HG02610 (cell line): Measurements from ENCODE around the gene POLR3E.
A peak's percentile ranks its signal among the peaks of the same experiment; 100 is the strongest.
"Not testable (repeated sequence)": the region's sequence is repeated elsewhere in the genome, so short reads cannot be mapped to it uniquely, and the experiment has no call there.

Experiments used
- ATAC-seq: cut with Tn5 transposase; IDR thresholded peaks from one replicate; pipeline ENCODE4 v1.9.1; 2021; ENCODE audit warnings: mild to moderate bottlenecking, moderate library complexity; ENCODE audit not compliant: unreplicated experiment

Gene POLR3E

DNA sequence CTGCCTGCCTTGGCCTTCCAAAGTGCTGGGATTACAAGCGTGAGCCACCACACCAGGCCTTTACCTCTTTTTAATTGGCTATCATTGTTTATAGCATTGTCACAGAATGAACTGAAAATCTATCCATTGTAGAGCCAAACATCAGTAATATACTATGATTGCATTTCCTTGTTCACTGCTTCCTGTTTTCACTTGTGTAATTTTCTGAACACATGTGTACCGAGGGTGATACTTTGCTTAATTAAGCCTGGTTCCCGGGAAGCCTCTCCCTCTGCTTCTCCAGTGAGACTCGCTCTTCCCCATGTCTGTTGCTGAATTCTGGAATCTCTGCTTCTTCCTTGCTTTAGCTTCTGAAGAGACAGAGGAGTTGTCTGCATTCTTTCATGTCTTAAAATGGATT lies 33.1 kb downstream of the POLR3E start:
- ATAC-seq, result no peak

DNA sequence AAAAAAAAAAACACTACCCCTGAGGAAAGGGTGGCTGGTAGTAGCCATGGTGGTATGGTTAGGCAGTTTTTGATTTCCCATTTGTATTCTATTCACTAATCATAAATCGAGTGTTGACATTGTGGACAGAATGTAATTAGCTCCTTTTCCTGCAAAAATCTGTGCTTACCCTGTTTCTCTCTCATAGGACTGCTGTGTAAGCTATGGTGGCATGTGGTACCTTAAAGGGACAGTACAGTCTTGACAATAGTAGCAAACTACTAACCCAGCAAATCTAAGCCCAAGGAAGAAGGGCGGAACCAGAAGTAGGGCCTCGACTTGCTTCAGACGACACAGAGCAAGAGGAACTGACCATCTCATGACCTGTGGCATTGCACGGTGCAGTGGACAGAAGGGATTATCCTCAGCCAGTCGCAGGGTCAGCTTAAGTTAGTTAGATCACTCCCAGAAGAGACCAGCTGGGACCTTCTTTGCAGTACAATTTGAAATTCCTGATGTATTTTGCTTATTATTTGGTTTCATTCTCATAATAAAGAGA lies 36.3 kb downstream of the POLR3E start:
- no peak for ATAC-seq

DNA sequence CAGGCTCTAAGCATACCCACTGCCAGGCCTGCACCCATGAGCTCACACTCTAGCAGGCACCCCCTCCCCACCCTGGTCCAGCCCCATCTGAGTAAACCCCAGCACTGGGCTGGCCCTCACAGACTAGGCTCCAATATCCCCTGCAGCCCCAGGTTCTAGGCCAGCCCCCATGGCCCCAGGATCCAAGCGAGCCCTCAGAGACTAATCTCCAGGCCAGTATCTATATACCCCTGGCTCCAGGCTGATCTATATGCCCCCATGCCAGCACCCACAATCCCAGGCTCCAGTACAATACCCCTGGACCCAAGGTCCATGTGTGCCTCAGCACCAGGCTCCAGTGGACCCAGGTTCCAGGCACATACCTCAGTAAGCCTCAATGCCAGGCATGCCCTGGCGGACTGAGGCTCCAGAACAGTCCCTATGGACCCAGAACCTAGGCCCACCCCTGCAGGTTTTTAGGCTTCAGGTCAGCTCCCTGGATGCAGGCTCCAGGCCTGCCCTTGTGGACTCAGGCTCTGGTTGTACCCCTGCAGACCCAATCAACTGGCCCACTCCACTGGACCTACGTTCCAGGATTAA lies 38.5 kb downstream of the POLR3E start:
- no peak for ATAC-seq

DNA sequence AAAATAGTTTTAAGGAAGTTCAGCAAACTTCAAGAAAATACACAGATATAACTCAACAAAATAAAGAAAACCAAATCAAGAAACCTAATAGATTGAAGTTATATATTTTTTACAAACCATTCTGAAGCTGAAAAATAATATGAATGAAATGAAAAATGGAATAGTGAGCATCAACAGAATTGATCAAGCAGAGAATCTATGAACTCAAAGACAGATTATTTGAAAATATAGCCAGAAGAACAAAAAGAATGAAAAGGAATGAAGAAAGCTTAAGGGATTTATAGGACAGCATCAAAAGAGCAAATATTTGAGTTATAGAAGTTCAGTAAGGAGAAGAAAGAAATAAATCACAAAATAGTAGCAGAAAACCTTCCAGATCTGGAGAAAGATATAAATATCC lies 39.4 kb downstream of the POLR3E start:
- no peak for ATAC-seq

DNA sequence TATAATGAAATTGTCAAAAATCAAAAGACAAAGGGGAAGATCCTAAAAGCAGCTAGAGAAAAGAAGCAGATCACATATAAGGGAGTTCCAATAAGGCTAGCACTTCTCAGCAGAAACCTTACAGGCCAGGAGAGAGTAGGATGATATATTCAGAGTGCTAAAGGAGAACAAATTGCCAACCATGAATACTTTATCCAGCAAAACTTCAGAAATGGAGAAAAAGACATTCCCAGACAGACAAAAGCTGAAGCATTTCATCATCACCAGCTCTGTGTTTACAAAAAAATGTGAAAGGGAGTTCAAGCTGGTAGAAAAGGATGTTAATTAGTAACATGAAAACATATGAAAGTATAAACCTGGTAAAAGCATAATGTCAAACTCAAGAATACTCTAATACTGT lies 39.8 kb downstream of the POLR3E start:
- no peak for ATAC-seq

DNA sequence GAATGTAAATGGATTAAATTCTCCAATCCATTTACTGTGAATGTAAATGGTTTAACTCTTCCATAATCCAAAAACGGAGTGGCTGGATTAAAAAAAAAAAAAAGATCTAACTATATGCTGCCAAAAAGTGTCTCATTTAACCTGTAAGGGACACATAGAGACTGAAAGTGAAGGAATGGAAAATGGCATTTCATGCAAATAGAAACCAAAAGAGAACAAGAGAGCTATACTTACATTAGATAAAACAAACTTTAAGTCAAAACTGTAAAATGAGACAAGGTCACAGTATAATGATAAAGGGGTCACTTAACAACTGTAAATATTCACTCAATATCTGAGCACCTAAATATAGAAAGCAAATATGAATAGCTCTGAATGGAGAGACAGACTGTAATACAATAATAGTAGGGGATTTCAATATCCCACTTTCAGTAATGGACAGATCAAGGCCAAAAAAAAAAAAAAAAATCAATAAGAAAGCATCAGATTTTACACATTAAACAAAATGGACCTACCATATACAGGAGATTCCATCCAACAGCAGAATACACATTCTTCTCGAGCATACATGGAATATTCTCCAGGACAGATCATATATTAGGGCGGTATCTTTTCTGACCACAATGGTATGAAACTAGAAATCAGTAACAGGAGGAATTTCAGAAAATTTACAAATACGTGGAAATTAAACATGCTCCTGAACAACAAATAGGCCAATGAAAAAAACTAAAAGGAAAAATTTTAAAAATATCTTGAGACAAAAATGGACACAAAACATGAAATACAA lies 40.8 kb downstream of the POLR3E start:
- ATAC-seq, result no peak

DNA sequence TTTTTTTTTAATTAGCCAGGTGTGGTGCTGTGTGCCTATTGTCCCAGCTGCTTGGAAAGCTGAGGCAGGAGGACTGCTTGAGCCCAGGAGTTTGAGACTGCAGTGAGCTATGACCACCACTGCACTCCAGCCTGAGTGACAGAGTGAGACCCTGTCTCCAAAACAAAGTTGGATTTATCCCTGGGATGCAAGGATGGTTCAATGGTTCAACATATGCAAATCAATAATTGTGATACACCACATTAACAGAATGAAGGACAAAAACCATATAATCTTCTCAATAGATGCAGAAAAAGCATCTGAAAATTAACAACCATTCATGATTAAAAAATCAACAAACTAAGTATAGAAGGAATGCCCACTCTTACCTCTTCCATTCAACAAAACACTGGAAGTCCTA lies 43.7 kb downstream of the POLR3E start:
- no peak for ATAC-seq

DNA sequence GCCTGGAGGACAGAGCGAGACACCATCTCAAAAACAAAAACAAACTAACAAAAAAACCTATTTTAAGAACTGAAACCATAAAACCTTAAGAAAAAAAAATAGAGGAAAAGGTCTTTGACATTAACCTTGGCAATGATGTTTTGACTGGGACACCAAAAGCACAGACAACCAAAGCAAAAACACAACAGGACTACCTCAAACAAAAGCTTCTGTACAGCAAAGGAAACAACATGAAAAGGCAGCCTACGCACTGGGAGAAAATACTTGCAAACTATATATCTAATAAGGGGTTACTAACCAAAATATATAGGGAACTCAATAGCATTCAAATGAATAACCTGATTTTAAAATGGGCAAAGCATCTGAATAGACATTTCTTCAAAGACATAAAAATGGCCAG lies 44.9 kb downstream of the POLR3E start:
- no peak for ATAC-seq

DNA sequence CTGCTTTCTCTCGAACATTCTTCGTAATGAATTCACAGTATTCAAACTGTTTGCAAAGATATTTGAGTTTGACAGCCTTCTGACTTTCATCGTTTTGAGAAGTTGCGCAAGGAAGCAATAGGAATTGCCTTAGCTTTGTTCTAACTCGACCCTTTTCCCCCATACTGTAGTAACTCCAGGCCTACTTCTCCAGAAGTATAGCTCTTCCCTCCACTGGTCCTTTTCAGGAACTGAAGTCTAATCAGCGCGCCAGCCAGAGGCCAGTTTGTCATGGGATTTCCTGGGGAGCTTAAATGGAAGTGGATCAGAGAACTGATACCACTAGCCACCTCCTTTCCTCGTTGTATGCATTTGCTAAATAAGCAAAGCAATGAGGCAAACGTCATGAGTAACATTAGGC lies 49.3 kb downstream of the POLR3E start:
- ATAC-seq, result no peak

DNA sequence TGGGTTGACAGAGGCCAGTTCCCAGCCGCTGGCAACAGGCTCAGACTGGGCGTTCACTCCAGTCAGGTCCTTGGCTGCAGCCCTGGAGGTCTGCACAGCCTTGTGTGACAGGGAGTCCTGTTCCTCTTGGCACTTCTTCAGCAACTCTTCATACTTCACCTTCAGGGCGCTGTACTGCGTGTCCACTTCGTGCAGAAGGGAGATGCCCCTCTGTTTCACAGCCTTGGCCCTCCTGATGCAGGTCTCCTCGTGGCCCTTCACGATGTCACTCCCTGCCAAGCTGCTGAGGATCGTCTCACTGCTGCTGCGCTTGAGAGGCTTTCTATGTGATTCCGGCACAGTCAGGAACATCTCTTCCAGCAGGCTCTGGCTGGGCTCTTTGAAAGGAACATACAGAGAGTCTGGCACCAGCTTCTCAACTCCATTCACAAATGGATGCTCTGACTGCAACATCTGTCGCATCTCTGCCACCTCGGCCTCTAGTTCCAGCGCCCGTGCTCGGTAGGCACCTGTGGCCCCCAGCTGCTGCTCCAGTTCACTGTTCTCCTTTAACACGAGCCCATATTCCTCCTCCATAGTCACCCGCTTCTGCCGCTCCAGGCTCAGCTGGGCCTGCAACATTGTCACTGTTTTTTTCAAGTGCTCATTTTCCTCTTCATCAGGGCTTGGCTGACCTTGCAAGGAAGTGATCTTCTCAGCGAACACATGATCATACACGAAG lies 50.1 kb downstream of the POLR3E start:
- no peak for ATAC-seq

DNA sequence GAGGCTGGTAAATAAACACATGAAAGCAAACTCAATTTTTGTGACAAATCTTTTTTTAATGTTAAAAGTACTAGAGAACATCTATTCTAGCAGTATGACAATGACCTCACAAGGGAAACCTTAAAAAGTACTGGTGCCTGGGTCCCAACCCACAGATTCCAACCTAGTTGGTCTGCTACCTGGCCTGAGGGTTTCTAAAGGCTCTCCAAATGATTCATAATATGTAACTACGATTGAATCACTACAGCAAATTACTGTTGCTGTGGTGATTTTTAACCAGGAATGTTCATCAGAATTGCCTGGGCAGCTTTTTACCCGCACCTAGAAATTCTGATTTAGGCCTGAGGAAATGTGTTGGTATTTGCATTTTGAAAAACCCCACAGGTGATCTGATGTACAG lies 51.1 kb downstream of the POLR3E start:
- ATAC-seq, result no peak

DNA sequence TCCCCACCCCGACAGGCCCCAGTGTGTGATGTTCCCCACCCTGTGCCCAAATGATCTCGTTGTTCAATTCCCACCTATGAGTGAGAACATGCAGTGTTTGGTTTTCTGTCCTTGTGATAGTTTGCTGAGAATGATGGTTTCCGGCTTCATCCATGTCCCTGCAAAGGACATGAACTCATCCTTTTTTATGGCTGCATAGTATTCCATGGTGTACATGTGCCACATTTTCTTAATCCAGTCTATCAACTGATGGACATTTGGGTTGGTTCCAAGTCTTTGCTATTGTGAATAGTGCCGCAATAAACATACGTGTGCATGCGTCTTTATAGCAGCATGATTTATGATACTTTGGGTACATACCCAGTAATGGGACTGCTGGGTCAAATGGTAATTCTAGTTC lies 53.8 kb downstream of the POLR3E start:
- not testable (repeated sequence) for ATAC-seq

DNA sequence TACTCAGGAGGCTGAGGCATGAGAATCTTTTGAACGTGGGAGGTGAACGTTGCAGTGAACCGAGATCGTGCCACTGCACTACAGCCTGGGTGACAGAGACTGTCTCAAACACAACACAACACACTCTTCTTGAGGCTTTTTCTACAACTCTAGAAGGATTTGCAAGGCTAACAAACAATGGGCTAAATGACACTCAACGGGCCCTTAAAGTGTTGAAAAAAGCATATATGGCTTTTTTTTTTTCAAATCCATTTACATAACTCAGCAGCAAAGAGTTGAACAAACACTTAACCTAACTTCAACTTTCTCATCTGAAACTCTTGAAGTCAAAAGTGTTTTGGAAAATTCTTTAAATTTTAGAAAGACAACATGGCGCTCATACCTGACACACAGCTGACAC lies 54.9 kb downstream of the POLR3E start:
- ATAC-seq, result no peak

DNA sequence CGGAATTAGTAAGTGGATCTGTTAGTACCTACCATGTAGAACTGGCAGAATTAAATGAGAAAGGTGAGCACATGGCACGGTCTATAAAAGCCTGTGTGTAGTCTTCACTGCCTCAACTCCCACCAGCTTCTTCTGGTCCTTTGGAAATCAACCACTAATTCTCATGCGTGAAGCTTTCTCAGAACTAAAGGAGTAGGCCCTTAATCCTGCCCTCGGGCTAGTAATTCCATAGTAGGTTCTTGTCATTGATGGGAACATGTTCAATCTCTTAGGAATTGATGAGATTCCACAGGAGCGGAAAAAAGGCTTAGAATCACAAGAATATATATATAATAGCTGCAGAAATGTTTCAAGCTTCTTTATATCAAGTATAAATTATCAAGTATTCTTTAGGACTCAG lies 55.5 kb downstream of the POLR3E start:
- ATAC-seq, result no peak

DNA sequence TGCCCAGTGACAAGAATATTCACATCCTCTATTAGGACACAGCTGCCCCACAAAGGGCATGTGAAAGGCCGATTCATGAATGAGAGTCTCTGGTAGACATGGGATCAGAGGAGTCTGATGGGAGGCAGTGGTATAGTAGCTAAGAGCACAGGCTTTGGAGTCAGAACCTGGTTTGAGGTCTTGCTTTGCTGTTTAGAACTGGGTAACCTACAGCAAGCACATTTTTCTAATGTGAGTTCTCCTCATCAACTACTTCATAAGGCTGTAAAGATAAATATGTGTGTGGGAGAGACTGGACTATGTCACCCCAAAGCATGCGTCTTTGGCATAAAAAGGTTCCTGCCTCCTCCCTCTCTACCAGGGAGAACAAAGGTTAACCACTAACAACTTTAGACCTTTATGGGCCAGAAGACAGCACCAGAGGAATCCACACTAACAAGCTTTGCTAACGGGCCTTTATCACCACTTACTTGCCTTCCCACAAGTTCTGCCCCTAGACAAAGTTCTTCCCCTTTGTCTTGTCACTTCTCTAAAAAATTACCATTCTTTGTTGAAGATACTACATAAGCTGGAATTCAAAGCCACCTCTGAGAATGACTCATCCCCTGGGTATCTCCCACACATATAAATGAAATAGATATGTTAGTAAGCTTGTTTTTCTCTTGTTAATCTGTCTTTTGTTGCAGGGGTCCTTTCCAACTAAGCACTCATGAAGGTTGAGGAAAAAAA lies 56.1 kb downstream of the POLR3E start:
- peak; percentile 48 for ATAC-seq

DNA sequence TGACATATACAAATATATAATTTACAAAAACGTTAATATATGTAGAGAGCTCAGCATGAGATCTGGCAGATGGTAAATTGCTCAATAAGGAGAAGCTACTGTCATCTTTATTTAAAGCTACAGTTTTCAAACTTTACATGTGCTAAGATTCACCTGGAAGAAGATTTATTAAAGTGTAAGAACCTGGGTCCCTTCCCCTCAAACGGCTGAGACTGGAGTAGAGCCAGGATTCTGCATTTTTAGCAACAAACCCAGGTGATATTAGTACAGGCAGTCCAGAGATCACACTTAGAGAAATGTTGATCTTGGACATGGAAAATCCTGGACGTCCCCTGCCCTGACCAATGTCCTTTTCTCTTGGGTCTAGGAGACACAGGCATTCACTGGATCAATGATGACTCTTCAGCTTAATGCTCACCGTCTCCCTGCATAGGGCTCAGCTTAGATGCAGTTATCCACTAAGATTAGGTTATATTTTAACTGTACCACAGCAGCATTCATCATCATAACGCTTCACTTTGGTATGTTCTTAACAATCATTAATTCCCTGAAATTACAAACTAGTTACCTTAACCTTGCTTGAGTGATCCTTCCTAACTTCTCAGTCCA lies 56.8 kb downstream of the POLR3E start:
- peak; percentile 17 for ATAC-seq

DNA sequence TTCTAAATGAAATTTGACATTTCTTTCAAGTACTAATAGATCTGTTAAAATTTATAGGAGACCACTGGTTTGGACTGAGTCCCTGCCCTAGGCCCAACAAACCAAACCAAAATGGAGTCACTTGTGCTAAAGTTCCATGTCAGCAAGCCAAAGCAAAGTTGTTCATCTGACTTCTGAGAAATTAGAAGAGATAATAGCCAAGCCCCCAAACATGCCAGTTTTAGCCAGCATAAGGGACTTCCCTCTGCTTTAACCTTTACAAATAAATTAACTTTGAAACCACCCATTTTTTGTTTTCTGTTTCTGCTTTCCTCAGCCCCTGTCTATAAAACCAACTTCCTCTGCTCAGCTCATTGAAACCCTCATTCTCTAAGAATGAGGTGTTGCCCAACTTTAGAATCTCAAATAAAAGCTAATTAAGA lies 58.3 kb downstream of the POLR3E start:
- ATAC-seq, result peak; percentile 43

DNA sequence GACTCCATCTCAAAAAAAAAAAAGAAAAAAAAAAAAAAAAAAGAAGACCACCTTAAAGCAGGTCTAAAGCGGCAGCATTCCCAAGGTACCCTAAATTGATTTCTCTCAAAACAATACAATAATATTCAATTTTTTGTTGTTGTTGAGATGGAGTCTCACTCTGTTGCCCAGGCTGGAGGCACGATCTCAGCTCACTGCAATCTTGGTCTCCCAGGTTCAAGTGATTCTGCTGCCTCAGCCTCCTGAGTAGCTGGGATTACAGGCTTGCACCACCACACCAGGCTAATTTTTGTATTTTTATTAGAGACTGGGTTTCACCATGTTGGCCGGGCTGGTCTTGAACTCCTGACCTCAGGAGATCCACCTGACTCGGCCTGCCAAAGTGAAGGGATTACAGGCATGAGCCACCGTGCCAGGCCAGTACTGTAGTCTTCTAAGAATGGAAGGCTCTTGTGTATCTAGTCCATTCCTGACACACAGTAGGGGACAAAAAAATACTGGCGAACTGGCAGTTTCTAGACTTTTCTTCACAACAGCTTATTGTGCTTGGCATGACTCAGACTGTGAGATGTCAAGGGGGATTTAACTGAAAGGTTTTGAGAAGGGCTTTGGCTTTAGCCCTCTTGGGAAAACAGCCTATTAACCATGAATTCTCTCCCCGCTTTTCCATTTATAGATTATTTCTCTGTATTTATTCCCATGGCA lies 59.9 kb downstream of the POLR3E start:
- ATAC-seq, result no peak

DNA sequence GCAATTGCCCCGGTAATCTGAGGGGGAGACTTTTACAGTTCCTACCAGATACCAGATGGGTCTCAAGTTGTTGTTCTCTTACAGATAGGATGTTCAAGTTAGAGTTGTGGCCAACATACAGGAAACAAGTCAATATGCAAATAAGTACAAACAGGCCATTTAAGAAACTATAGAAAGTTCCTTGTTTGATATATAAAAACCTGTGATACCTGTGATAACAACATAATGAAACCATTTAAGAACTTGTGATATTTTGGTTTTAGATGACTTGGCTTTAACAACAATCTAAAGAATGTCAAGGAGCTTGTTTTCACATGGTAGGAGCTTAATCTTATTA lies 60.4 kb downstream of the POLR3E start:
- no peak for ATAC-seq

DNA sequence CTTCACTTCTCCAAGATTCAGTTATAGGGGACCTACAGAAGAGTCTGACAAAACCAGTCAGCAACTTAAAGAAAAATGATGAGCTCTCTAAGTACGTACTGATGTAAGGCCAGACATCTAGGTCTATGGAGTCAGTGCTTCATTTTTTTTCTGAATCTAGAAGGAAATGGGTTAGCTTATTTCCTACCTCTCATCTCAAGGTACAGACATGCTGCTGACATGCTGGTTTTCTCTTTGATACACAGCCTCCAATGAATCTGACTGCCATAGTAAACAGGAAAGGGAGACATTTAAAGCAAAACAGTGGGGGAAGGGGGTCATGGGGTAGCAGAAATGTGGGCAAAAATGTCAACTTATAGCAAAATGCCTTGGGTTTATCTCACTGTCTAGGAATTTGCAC lies 60.8 kb downstream of the POLR3E start:
- ATAC-seq, result no peak
